ENCODE measurements around the gene SPG7. TPM values are rescaled to one million over a fixed set of nuclear protein-coding genes. Genes with fewer than 3 reads are reported as not detected.

The SPG7 gene
- 63.1 and 126 TPM in 2 replicates for total RNA-seq

DNA sequence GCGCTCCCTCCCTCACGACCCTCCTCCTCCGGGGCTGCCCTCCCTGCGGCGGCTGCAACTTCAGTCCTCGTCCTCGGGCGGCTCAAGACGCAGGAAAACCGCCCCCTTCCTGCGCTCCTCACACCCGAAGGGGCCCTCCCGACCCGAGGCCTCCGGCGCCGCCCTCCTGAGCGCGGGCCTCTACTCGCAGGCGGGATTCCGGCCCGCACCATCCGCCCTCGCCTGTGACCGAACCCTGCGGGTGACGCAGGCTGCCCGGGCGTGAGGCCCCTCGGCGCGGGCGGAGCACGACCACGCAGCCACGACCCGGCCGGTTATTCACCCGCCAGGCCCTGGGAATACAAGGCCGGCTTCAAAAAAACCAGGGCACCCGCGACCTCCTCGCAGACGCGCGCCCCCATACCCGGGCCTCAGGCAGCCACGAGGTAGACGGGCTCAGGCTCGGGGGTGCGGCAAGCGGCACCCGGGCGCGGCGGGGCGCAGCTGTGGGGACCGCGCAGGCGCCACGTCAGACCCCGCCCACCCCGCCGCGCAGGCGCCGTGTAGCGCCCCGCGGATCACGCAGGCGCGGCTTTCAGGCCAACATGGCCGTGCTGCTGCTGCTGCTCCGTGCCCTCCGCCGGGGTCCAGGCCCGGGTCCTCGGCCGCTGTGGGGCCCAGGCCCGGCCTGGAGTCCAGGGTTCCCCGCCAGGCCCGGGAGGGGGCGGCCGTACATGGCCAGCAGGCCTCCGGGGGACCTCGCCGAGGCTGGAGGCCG is at the start of gene SPG7:
Gene SPG7 (plus strand): TSS at position 570 of the 757 bp plus-strand sequence. CDS start 15 bp downstream, at position 585.

DNA sequence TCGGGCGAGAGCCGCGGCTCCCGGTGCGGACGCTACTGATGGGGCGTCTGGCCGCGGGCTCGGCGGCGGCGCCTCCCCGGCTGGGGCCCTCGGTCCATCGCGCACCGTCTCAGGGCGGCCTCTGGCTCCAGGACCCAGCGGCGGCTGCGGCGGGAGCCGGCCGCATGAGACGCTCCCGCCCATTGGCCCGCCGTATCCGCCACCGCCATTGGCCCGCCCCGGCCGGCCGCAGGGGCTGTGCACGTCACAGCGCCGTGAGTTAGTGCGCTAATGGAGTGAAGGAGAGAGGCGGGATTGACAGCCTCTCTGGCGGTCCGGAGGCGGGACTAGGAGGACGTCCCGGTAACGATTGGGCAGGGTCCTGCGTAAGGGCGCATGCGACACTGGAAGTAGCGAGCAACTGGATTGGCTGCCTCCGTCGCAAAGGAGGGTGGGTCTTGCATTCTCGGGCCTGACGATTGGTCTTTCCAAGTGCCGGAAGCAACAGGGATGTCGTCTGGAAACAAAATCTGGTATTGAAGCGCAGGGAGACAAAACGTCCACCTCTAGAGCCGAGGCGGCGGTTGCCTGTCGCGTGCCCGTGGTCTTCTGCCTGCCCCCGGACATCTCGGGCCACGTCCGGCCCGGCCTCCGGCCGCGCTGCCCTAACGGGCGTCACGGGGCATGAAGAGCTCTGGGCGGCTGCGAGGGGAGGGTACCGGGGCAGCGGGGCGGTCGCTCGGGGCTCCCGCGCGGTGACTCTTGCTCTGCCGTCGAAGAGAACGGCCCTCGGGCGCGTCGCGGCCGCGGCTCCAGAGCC is 17.6 kb upstream of the SPG7 start, which contains the start of gene ANKRD11:
Gene ANKRD11 (minus strand): TSS at position 123 of the 799 bp plus-strand sequence. CDS start 173,542 bp downstream, outside the sequence.

DNA sequence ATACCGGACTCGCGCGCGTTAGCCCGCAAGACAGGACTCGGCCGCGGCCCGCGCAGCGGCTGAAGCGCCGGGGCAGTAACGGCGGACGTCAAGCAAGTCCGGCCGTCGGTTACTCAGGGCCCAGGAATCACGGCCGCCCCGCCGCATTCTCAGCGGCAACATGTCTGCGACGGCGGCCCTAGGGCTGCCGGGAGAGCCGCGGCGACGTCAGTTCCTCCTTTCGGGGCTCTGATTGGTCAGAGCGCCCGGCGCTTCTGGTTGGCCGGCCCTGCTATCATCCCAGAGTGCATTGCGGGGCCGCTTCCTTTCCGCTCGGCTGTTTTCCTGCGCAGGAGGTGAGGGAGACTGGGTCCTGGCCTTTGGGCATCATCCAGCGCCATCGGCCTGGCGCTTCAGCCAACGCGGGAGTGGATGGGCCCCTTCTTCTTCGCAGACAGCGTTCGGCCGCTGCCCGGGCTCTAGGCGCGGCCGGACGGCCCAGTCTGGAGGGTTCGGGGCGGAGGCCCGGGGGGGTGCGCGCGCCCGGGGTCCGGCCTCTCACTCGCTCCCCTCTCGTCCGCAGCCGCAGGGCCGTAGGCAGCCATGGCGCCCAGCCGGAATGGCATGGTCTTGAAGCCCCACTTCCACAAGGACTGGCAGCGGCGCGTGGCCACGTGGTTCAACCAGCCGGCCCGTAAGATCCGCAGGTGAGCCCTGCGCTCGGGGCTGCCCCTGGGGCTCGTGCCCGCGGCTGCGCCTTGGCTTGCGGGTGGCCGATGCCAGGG is 52.4 kb downstream of the SPG7 start, which contains the start of gene RPL13:
Gene RPL13 (plus strand): TSS at position 305 of the 764 bp plus-strand sequence. CDS start 278 bp downstream, at position 583.

DNA sequence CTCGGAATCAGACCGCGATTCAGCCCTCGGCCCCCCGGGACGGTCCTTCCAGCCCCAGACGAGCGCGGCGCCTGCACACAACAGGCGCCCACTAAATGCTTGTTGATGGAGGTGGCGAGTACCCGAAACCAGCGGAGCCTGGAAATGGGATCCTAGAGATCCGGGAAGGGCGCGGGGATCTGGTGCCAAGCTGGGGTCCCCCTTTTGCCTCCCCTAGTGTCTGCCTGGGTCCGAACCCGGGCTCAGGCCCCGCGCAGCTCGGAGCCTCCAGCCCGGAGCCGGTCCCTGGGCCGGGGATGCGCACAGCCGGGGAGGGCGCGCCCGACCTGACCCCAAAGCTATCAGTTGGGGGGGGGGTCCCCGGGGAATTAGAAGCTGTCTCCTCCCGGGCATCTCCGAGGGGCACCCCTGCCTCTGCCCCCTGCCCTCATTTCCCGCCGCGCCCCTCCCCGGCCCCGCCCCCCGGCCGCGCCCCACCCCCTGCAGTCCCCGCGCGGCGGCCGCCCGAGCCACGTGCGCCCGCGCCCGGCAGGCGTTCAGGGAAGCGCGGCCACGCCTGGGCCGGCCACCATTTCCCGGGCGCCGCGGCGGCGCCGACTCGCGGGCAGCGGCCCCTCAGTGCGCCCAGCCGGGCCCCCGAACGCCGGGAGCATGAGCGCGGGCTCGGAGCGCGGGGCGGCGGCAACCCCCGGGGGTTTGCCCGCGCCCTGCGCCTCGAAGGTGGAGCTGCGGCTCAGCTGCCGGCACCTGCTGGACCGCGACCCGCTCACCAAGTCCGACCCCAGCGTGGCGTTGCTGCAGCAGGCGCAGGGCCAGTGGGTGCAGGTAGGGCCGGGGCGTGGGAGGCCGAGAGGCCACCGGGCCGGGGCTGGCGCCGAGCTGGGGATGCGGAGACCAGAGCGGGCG is 67.3 kb downstream of the SPG7 start, which contains the start of gene CPNE7:
Gene CPNE7 (plus strand): TSS at position 512 of the 906 bp plus-strand sequence. CDS start 140 bp downstream, at position 652.

Other genes starting within 250 kb of the SPG7 start
- gene ANKRD11, start 17.8 kb upstream of the SPG7 start, total RNA-seq: 43.9 and 51.7 TPM in 2 replicates
- gene RPL13, start 52.3 kb downstream of the SPG7 start, total RNA-seq: 7,681 and 7,976 TPM in 2 replicates
- gene CPNE7, start 67.4 kb downstream of the SPG7 start, total RNA-seq: 0.70 and 4.8 TPM in 2 replicates
- gene DPEP1, start 105.2 kb downstream of the SPG7 start, total RNA-seq: not detected in 2 replicates
- gene CHMP1A, start 149.3 kb downstream of the SPG7 start, total RNA-seq: 97.5 and 103 TPM in 2 replicates
- gene SPATA33, start 149.4 kb downstream of the SPG7 start, total RNA-seq: 3.6 and 5.2 TPM in 2 replicates
- gene CDK10, start 178.3 kb downstream of the SPG7 start, total RNA-seq: 34.2 and 49.0 TPM in 2 replicates
- 14.1 and 18.1 TPM in 2 replicates for gene SPATA2L, start 193.3 kb downstream of the SPG7 start, total RNA-seq
- gene VPS9D1, start 212.5 kb downstream of the SPG7 start, total RNA-seq: 2.7 and 4.8 TPM in 2 replicates
- gene ZNF276, start 213.1 kb downstream of the SPG7 start, total RNA-seq: 10.5 TPM in 2 replicates